GM21360 (cell line): ENCODE measurements around the gene CAMK2B.

Experiments used
- ATAC-seq: cut with Tn5 transposase; IDR thresholded peaks from one replicate; pipeline ENCODE4 v1.9.1; 2021; ENCODE audit warnings: mild to moderate bottlenecking, moderate library complexity; ENCODE audit not compliant: unreplicated experiment

Gene CAMK2B

DNA sequence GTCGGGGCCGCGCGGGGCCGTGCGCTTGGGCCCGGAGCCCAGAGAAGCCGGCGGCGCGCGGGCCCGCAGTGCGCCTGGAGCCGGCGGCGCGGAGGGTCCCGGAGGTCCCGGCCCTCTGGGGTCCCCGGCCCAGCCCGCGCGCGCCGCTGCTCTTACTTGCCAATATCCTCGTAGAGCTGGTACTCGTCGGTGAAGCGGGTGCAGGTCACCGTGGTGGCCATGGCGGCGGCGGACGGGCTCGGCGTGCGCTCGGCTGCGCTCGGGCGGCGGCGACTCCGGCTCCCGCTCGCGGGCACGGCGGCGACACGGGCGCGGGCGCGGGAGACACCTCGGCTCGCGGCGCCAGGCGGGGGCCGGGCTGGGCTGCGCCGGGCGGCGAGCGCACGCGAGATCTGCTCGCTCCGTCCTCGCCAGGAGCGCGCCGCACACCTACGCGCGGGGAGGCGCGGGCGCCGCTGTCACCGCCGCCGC is at the start of gene CAMK2B:
Gene CAMK2B (minus strand): TSS at position 394 of the 471 bp plus-strand sequence. CDS start 173 bp downstream, at position 221.
- no peak for ATAC-seq

DNA sequence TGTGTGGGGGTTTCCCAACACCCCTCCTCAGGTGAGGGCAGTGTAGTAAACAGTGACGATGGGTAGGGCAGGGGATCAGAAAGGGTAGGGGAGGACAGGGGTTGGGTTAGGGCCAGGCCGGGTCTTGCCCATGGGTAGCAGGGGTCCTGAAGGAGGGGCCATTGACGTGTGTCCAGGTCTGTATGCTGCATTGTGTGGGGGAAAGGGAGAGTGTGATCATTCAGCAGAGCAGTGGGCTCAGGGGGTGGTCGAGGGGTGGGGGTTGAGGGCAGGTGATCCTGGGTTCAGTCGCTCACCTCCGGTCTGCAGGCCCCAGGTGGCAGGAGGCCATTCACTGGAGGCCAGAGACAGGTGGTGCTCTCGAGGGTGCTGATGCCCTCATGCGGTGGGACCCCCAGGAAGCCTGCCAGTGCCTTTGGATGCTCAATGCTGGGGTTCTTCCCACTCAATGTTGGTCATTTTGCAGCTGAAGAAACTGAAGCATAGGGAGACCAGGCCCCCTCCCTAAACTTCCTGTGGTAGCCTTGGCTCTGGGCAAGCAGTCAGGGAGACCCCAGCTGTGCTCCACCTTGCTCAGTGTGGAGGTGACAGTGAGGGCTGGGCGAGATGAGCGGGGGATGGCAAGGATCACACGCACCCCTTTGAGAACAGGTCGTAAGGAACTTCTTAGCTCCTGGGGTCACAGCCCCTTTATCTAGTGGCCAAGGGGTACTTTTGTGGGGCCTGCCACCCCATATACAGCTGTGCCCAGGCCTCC is 48.8 kb upstream of the CAMK2B start:
- ATAC-seq = no peak

DNA sequence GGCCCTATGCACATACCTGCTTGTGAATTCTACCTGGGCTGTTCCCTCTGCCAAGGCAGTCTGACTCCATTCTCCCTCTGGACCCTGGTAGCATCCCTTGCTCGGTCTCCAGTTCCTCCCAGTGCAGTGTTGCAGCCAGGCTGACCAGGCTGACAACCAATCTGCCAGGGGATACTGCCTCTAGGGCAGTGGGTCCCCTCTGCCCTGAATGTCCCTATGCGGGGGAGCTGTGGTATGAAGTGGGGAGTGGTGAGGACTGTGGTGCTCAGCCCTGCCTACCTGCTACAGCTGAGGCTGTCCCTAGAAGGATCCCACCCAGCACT is 48.0 kb upstream of the CAMK2B start:
- no peak for ATAC-seq

DNA sequence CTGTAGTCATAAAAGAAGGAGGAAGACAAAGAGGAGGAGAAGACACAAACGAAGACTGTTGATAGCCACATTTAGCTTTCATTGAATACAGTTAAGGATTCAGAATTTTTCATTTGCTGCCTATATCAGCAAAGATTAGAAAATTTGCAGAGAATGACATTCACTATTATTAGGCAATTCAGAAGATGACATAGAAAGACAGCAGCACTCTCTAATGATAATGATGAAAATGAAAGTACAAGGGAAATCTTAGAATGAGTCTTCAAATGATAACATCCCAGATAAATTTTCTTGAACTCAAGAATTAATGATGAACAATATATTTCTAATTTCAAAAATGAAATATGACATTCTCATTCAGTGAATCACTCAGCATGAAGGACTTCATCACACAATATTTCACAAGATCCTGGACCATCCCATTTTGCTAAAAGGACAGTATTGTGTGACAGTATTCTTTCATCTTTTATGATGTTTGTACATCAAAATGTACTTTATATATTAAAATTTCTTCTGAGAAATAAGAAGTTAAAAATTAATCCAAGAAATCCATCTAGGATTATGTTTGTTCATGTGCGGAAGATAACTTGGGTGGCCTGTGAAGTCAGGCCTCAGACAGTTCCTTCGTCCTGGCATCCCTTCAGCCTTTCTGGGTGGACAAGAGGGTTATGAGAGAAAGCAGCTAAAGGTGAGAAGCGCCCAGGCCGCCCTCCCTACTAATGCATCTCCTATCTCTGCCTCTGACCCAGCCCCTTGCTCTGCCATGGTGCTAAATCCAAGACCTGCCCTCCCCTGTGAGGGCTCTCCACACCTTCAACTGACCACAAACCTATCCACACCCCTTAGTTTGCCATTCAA is 47.4 kb upstream of the CAMK2B start:
- no peak for ATAC-seq

DNA sequence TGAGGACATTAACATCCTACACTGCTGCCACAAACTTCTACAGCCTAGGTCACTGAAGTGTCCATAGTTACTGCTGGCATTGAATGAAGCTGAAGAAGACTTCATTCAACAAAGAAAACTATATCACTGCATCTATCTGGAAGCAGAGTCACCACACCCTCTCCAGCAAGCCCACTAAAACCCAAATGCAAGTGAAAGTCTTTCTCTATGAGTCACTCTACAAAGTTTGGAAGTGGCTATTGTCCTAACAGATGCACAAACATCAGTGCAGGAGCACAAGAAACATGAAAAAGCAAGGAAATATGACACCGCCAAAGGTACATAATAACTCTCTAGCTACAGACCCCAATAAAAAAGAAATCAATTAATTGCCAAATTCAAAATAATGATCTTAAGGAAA is 43.5 kb upstream of the CAMK2B start:
- no peak for ATAC-seq

DNA sequence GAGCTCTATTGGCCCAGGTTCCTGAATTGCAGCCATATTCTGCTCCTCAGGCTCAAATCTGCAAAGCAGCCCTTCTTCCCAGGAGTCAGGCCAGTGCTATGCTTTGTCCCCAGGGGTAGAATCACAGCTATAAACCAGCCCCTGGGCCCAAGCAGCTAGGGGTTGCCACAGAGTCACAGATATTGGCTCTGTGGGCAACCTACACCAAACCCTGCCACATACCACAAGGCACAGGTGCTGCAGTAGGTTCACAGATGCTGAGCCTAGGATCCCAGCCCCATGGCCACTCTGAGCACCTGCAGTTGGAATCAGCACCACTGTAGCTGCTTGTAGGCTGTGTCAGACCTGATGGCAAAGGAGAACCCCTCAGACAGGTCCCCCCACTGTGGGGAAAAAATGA is 43.1 kb upstream of the CAMK2B start:
- ATAC-seq = no peak

DNA sequence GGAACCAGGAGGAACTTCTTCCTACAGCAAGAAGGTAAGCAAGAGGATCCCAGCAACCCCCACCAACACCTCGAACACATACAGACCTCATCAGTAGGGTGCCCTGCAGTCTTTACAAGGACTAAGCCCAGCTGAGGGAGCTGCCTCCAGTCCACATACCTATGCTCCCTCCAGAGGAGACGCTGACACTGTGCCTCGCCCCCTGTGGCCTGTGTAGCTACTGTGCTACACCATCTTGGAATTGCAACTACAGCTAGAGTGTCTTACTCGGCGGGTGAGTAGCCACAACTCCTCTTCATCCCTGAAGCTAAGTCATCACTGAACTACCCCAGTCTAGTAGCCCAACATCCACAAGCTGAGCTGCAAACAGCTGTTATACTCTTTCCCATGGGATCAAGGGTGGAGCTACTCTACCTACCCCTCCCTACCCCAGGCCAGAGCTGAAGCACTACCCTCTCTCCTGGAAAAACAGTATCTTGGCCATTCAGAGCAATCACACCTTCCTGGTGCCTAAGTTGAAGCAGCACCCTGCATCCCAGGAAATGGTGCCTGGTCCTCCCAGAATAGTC is 42.2 kb upstream of the CAMK2B start:
- ATAC-seq = no peak

DNA sequence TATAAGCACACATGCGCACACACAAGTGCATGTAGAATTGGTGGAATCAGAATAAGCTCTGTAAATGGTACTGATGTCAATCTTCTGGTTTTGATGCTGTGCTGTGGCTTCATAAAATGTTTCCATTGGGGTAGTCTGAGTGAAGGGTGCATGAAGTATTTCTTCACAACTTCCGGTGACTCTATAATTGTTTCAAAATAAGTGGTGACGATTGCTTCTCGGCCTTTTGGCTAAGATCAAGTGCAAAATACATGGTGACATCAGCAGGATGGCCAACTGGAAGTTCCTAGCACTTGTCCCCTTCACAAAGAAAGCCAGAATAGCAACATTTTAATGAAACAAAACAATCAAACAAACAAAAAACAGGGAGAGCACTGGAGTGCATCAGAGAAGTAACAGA is 41.6 kb upstream of the CAMK2B start:
- no peak for ATAC-seq

DNA sequence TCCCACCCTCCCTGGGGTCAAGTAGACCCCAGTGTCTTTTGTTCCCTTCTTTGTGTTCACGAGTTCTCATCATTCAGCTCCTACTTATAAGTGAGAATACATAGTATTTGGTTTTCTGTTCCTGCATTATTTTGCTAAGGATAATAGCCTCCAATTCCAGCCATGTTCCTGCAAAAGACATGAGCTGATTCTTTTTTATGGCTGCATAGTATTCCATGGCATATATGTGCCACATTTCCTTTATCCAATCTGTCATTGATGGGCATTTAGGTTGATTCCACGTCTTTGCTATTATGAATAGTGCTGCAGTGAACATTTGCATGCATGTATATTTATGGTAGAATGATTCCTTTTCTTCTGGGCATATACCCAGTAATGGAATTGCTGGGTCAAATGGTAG is 28.3 kb upstream of the CAMK2B start:
- no peak for ATAC-seq

DNA sequence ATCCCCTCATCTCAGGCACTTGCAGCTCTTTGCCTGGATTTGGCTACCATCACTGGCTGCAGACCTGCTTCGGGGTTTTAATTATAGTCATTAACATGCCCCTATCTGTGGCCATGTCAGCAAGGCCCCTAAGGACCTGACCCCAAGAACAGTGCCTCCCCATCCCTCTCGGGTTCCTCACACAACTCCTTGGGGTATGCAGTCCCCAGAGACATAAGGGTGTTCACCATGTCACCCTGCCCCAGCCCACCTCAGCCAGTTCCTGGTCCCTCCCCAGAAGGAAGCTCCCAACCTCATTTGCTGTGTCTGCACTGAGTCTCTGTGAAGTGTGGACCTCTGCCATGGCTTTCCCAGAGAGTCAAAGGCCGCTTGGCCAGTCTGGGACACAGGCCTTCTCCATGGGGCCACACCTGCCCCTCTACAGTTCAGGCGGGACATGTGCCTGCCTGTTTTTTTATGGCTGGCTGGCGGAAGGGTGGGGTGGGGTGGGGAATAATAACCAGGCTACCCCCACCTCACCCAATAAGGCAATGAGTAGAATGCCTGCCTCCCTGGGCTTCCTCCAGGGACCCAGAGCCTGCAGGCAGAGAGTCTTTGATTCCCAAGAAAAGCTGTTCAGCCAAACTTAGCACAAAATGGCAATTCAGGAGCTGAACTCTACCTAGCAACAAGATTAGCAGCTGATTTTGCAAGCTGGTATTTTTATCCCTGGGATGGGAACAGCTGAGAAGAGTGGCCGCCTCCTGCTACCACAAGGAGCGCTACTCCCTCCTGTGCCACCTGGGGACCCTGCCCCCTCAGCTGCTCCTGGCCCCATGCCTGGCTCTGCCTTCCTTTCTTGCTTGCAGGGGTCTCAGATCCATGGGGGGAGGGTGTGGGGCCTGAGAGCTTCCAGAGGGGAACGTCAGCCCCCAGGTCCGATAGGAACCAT is 23.7 kb upstream of the CAMK2B start:
- no peak for ATAC-seq

DNA sequence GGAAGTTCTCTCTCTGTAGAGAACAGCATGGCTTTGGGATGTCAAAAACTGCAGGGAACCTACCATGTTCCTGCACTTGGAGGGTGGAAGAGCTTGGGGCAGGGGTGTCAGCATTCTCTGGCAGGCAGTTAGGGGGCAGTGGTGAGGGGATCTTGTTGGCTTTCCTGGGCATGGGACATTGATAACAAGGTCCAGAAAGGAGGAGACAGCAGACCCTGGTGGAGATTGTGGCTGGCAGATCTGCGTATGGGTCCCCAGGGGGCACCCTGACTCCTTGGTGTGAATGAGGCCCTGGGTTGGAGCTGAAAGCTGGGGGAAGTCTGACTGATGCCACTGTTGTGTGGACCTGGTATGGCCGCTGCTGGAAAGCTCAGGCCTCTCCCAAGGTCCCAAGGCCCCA is 22.9 kb upstream of the CAMK2B start:
- no peak for ATAC-seq

DNA sequence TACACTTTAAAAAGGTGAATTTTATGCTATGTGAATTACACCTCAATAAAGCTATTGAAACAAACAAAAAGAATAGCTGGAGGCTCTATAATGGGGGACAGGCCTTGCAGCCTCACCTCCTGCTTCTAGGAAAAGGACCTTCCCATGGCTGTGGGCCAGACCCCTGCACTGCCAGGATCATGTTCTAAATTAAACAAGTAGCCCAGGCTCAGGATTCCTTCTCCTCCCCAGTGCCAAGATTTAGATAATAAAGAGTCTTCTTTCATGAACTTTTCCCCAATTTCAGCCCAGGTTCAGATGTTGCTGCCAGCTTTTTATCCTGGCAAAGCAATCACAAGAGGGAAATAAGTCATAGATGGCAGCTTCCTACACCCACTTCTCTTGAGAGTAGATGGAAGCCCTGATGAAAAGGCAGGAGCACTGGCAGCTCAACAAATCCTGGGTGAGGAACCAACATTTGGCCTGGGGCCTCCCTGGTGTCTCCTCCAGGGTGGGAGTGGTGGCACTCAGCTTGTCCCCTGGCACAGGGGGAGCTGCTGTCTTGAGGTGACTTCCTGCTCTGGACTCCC is 22.2 kb upstream of the CAMK2B start:
- no peak for ATAC-seq

DNA sequence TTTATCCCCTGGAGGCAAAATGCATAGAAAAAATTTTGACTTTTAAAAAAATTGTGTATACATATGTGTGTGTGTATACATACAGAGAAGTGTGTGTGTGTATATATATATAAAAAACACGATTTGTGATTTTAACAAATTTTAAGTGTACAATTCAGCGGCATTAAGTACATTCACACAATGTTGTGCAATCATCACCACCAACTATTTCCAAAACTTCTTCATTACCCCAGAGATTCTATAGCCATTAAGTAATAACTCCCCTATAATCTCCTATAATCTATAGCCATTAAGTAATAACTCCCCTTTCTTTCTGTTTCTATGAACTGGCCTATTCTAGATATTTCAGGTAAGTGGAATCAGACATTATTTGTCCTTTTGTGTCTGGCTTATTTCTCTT is 20.7 kb upstream of the CAMK2B start:
- no peak for ATAC-seq

DNA sequence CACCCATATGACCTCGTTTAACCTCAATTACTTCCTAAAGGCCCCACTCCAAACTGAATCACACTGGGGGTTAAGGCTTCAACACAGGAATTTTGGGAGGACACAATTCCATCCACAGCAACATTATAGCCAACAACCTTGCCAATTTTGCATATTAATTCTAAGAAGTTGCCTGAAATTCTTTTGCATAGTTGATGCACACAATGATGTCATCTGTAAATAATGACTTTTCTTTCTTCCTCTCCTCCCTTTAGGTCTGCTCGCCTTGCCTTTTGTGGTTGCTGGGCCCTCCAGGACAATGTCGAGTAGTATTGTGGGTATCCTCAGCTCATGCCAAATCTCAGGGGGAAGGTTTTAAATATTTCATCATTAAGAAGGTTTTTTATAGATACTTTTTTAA is 16.0 kb upstream of the CAMK2B start:
- ATAC-seq = no peak

DNA sequence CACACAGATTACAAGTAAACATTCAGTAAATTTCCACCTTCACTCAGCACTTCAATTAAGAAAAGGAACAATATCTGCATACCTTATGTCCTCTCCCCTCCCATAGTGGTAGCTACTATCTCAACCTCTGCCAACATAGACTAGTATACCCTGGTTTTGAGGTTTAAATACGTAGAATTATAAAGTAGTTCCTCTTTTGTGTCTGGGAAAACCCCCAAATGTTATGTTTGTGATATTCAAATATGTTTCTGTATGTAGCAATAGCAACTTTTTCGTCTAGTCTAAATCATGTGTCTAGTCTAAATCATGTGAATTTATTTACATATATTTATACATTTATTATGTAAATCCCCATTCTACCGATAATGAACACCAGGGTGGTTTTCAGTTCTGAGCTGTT is 13.2 kb upstream of the CAMK2B start:
- ATAC-seq = no peak

DNA sequence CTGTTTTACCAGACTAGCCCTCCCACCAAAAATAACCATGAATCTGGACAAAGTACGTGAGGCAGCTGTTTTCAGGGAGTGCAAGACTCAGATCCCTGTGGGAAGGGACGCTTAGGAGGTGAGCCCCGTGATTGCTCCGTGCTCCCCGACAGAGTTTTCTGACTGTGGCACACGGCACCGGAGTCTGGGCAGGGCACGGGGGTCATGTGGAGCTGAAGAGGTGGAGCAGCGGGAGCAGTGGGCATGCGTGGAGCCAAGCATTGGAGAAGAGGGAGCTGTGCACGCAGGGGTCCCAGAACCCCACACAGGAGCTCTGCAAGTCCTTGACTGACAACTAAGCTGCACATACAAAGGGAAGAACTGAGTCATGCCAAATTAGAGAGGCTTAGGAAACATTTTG is 11.1 kb upstream of the CAMK2B start:
- no peak for ATAC-seq

DNA sequence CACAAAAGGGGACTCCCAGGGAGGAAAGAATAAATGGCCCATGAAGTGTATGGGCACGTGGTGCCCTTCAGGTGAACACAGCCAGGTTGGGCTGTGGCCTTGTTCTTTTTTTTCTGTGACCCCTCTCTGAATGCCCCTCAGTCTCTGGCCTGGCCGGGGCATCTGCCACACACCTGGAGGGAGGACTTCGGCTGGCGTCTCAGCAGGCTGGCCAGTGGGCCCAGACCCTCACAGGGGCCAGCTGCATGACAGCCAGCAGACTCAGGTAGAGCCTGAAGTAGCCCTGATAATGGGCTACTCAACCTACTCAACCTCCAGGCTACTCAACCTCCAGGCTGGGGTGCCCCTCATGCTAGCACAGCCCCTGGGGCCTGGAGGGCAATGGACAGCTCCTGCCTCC is 9.8 kb upstream of the CAMK2B start:
- ATAC-seq = no peak

DNA sequence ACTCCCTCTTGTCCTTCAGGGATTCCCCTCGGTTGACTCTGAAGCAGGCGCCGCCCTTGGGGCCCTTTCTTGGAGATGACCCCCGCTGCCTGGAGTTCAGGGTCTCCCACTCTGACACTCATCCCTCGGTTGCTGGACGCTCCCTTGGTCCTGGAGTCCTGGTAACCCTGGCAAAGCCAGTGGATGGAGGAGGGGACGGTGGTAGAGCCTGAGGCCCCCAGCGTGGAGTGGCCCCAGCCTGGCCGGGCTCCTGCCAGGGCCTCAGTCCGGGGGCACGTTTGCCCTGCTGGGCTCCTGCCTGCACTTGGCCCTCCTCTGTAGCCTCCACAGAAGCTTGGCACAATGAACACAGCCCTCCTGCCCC is 9.3 kb upstream of the CAMK2B start:
- ATAC-seq = no peak

DNA sequence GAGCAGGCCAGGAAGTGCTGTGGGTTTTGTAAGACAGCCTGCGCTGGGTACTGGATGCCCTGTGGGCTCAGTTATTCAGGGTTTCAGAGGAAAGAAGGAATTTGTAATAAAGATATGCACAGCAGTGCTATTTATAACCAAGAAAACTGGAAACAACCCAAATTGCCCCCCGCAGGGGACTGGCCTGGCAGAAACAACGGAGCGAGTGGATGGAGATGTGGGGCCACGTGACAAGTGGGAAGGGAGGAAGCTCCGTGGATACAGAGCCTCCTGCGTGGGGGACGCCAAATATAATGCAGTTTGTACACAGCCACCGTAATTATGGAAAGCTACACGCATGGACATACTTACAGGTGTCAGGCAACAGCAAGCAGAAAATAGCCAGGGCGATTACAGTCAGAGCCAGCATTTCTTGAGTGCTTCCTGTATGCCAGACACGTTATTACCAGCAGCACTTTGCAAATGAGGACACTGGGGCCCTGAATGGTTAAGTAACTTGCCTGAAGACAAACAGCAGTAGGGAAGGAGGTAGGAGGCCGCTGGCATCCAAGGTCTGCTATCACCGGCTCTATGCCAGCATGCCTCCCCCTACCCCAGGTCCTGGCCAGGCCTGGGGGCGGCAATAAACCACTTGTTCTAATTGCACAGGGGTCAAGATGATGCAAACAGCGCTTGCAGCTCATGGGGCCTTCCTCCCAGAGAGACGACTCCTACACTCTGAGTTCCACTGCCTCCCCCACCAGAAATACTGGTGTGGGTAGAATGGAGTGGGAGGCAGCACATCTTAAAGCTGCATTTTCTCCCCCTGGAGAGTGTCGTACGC is 8.7 kb upstream of the CAMK2B start:
- ATAC-seq = no peak

DNA sequence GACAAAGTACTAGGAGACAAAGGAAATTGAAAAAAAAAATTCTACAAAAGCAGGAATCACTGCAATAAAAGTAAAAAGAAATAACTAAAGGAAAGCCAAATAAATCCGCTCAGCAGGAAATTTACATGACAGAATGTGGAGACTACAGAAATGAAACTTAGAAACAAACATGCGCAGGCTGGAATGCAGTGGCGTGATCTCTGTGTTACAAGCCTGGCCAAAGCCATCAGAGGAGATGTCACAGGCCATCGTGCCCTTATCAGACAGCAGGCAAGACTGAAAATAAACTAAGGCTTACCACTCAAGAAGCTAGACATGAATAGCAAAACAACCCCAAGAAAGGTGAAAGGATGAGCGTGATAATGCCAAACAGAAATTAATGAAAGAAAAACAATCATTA is 6.3 kb upstream of the CAMK2B start:
- ATAC-seq = no peak
